Loucy (cell line): ENCODE results near the gene FXYD7.

Experiments
- H2AFZ ChIP-seq: fragments of 200-600 bp; sonication (generic); 2 replicates; pipeline ENCODE4 v1.6.0; 2016; ENCODE audit warnings: antibody characterized with exemption, mild to moderate bottlenecking, low read length, moderate library complexity
- H3F3A ChIP-seq: fragments of 200-600 bp; 2 replicates; pipeline ENCODE4 v1.6.0; 2016; ENCODE audit warnings: antibody characterized with exemption, low read depth, mild to moderate bottlenecking
- H3K27me3 ChIP-seq: fragments of 200-600 bp; sonication (generic); 2 replicates; pipeline ENCODE4 v1.6.1; 2014; ENCODE audit warnings: low read length, mild to moderate bottlenecking; ENCODE audit not compliant: insufficient read depth, poor library complexity, severe bottlenecking
- H3K36me3 ChIP-seq: fragments of 200-600 bp; sonication (generic); 2 replicates; pipeline ENCODE4 v1.6.1; 2016; ENCODE audit warnings: low read length; ENCODE audit not compliant: insufficient read depth
- H3K4me1 ChIP-seq: fragments of 200-600 bp; sonication (generic); 2 replicates; pipeline ENCODE4 v1.5.1; 2014; ENCODE audit warnings: low read length, mild to moderate bottlenecking; ENCODE audit not compliant: insufficient read depth, poor library complexity, severe bottlenecking
- H3K4me2 ChIP-seq: fragments of 200-600 bp; sonication (generic); 2 replicates; pipeline ENCODE4 v1.6.0; 2014; ENCODE audit warnings: antibody characterized with exemption, low read length, low read depth, mild to moderate bottlenecking; ENCODE audit not compliant: poor library complexity, severe bottlenecking
- H3K4me3 ChIP-seq: fragments of 200-600 bp; sonication (generic); 2 replicates; pipeline ENCODE4 v1.5.1; 2014; ENCODE audit warnings: low read length, mild to moderate bottlenecking, mixed read lengths; ENCODE audit not compliant: poor library complexity, severe bottlenecking
- H3K79me2 ChIP-seq: fragments of 200-600 bp; sonication (generic); 2 replicates; pipeline ENCODE4 v1.6.1; 2014; ENCODE audit warnings: low read length; ENCODE audit not compliant: insufficient read depth
- H3K9ac ChIP-seq: fragments of 200-600 bp; sonication (generic); 2 replicates; pipeline ENCODE4 v1.6.0; 2014; ENCODE audit warnings: mild to moderate bottlenecking, low read depth, low read length, moderate library complexity; ENCODE audit not compliant: poor library complexity, severe bottlenecking
- H3K9me2 ChIP-seq: fragments of 200-600 bp; sonication (generic); replicated peaks from 2 replicates; pipeline ENCODE4 v1.6.1; 2016; ENCODE audit warnings: low read depth, low read length, mixed read lengths
- H3K9me3 ChIP-seq: fragments of 200-600 bp; sonication (generic); 2 replicates; pipeline ENCODE4 v1.6.1; 2014; ENCODE audit warnings: mild to moderate bottlenecking, antibody characterized with exemption, low read length, low read depth; ENCODE audit not compliant: insufficient read depth
- H4K20me1 ChIP-seq: fragments of 200-600 bp; sonication (generic); 2 replicates; pipeline ENCODE4 v1.6.0; 2014; ENCODE audit warnings: antibody characterized with exemption, low read length, mild to moderate bottlenecking; ENCODE audit not compliant: insufficient read depth, poor library complexity, severe bottlenecking
- CTCF ChIP-seq: fragments of 200-600 bp; sonication (generic); conservative IDR thresholded peaks from 2 replicates; pipeline ENCODE4 v1.5.1; 2014; ENCODE audit warnings: mild to moderate bottlenecking, antibody characterized with exemption, low read length
- EZH2phosphoT487 ChIP-seq: fragments of 200-600 bp; IDR thresholded peaks from 2 replicates; pipeline ENCODE4 v1.6.1; 2018; ENCODE audit warnings: antibody characterized with exemption, mild to moderate bottlenecking, moderate library complexity, borderline replicate concordance

Gene FXYD7

GRCh38 chr19:35123573-35123972, 19.5 kb upstream of the FXYD7 start:
- H3F3A ChIP-seq, result no peaks in the 10 kb centered on the region
- H3K4me2 ChIP-seq, result no peak overlapping the region
- no peak overlapping the region for H3K4me3 ChIP-seq
- H3K9me3 ChIP-seq, result no peaks in the 10 kb centered on the region
- no peak overlapping the region for H3K9ac ChIP-seq
- TF ChIP-seq CTCF (no peak), EZH2phosphoT487 (no peak)
- no peak overlapping the region for H2AFZ ChIP-seq
- no peaks in the 10 kb centered on the region for H4K20me1 ChIP-seq
- no peaks in the 10 kb centered on the region for H3K36me3 ChIP-seq
- no peaks in the 10 kb centered on the region for H3K4me1 ChIP-seq
- no peaks in the 10 kb centered on the region for H3K27me3 ChIP-seq
- H3K79me2 ChIP-seq, result no peaks in the 10 kb centered on the region
- no peaks in the 10 kb centered on the region for H3K9me2 ChIP-seq

- Histone ChIP-seq H3K36me3 (no peaks in the 10 kb centered on the region), H4K20me1 (no peaks in the 10 kb centered on the region), H3K4me3 (no peak overlapping the region), H3K27me3 (no peaks in the 10 kb centered on the region), H3F3A (no peaks in the 10 kb centered on the region), H2AFZ (no peak overlapping the region), H3K9me3 (no peaks in the 10 kb centered on the region), H3K4me1 (no peaks in the 10 kb centered on the region), H3K9me2 (no peaks in the 10 kb centered on the region), H3K4me2 (no peak overlapping the region), H3K79me2 (no peaks in the 10 kb centered on the region), H3K9ac (no peak overlapping the region)
- no peak for TF ChIP-seq EZH2phosphoT487
- no peak for TF ChIP-seq CTCF
Observed at GRCh38 chr19:35124098-35125060, 18.7 kb upstream of the FXYD7 start.

- Histone ChIP-seq H2AFZ (no peak overlapping the region), H3K4me2 (no peak overlapping the region), H3F3A (no peaks in the 10 kb centered on the region)
Observed at GRCh38 chr19:35125270-35125717, 17.8 kb upstream of the FXYD7 start.

More at GRCh38 chr19:35125270-35125717, 17.8 kb upstream of the FXYD7 start:
- Histone ChIP-seq H3K9me3 (no peaks in the 10 kb centered on the region), H4K20me1 (no peaks in the 10 kb centered on the region), H3K36me3 (no peaks in the 10 kb centered on the region), H3K9ac (no peak overlapping the region), H3K4me3 (no peak overlapping the region), H3K9me2 (no peaks in the 10 kb centered on the region), H3K4me1 (no peaks in the 10 kb centered on the region), H3K79me2 (no peaks in the 10 kb centered on the region), H3K27me3 (no peaks in the 10 kb centered on the region)
- TF ChIP-seq CTCF (no peak), EZH2phosphoT487 (no peak)
